ENCODE measurements around the gene MEIS3. TPM values are rescaled to one million over a fixed set of nuclear protein-coding genes. Genes with fewer than 3 reads are reported as not detected.

Gene MEIS3
- total RNA-seq, 1 donor from 2014 or later: 32.2 TPM

DNA sequence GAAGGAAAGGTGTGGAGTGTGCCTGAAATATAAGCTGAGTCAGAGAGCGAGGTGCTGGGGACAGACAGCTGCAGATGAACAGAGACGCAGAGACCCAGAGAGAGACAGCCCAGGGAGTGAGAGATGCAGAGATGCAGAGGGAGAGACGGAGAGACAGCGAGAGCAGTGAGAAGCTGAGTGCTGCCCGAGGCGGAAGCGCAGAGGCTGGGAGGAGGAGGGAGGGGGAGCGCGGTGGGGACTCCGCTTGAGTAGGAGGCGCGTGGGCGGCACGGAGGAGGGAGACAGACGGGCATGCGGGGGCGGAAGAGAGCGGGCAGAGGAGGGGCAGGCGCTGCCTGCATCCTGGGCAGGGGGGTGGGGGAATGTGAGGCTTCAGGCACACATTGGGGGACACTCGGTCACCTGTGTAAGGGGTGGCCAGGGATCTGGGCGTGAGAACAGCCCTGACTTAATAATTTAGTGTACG lies 26.6 kb upstream of the MEIS3 start:
- no peak overlapping the region for H2AFZ ChIP-seq (replicated peaks)
- H3K27me3 ChIP-seq: peaks cover 75% of the 10 kb centered on the region
- H3F3A ChIP-seq (ENCODE audit: low read depth): peaks cover 27% of the 10 kb centered on the region
- no peak overlapping the region for H3K9ac ChIP-seq
- H4K20me1 ChIP-seq (ENCODE audit: low read depth): peaks cover 71% of the 10 kb centered on the region
- TF ChIP-seq CTCF (IDR thresholded peaks at IDR 0.05) (no peak), EZH2 (IDR thresholded peaks at IDR 0.05) (peak; percentile 39), EZH2phosphoT487 (IDR thresholded peaks at IDR 0.05) (no peak)
- Mint-ChIP-seq H3K27ac (no peak overlapping the region), H3K4me1 (peaks cover 18% of the 10 kb centered on the region), H3K36me3 (no peaks in the 10 kb centered on the region), H3K27me3 (ENCODE audit: insufficient read depth, low read depth) (peaks cover 68% of the 10 kb centered on the region), H3K4me3 (peak overlapping the region; percentile 54), H3K9me3 (peaks cover 2% of the 10 kb centered on the region)
- peaks cover 5% of the 10 kb centered on the region for H3K4me1 ChIP-seq
- no peak overlapping the region for H3K27ac ChIP-seq
- H3K9me3 ChIP-seq (ENCODE audit: low read depth): no peaks in the 10 kb centered on the region
- no peaks in the 10 kb centered on the region for H3K36me3 ChIP-seq
- H3K79me2 ChIP-seq (ENCODE audit: low read depth): no peaks in the 10 kb centered on the region
- DNase-seq (ENCODE audit: low spot score): peak; percentile 58
- H3K4me3 ChIP-seq: no peak overlapping the region
- peak overlapping the region; percentile 47 for H3K4me2 ChIP-seq

DNA sequence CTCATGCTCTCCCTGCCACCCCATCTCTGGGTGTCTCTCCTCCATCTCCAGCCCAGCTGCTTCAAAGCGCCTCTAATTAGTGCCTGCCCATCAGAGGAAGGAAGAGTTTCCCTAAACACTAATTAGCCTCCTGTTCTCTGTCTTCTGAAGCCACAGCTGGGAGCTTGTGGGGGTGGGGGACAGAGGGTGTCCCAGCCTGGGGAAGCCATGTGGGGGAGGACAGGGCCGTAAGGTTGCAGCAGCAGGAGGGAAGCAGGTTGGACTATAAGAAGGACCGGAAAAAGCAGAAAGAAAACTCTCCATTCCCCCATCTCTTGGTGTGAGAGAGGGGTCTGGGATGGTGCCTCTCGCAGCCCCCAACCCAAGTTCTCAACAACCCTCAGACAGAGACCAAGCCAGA lies 26.2 kb upstream of the MEIS3 start:
- Histone ChIP-seq H3K4me3 (no peak overlapping the region), H3K27me3 (peaks cover 75% of the 10 kb centered on the region), H3F3A (ENCODE audit: low read depth) (peaks cover 27% of the 10 kb centered on the region), H3K9ac (no peak overlapping the region), H2AFZ (replicated peaks) (no peak overlapping the region), H3K9me3 (ENCODE audit: low read depth) (no peaks in the 10 kb centered on the region), H3K4me1 (peaks cover 5% of the 10 kb centered on the region), H3K79me2 (ENCODE audit: low read depth) (no peaks in the 10 kb centered on the region), H3K36me3 (no peaks in the 10 kb centered on the region), H4K20me1 (ENCODE audit: low read depth) (peaks cover 71% of the 10 kb centered on the region), H3K27ac (no peak overlapping the region), H3K4me2 (peak overlapping the region; percentile 47)
- Mint-ChIP-seq H3K36me3 (no peaks in the 10 kb centered on the region), H3K27me3 (ENCODE audit: insufficient read depth, low read depth) (peaks cover 69% of the 10 kb centered on the region), H3K27ac (no peak overlapping the region), H3K4me1 (peaks cover 18% of the 10 kb centered on the region), H3K9me3 (peaks cover 2% of the 10 kb centered on the region), H3K4me3 (peak overlapping the region; percentile 14)
- no peak for DNase-seq (ENCODE audit: low spot score)
- TF ChIP-seq CTCF (IDR thresholded peaks at IDR 0.05) (no peak), EZH2 (IDR thresholded peaks at IDR 0.05) (no peak), EZH2phosphoT487 (IDR thresholded peaks at IDR 0.05) (no peak)

- H3K27me3 Mint-ChIP-seq (ENCODE audit: insufficient read depth, low read depth): peaks cover 63% of the 10 kb centered on the region
- Histone ChIP-seq H3K4me3 (no peak overlapping the region), H3K9ac (no peak overlapping the region), H3K36me3 (no peaks in the 10 kb centered on the region), H3K27me3 (peaks cover 66% of the 10 kb centered on the region), H2AFZ (replicated peaks) (no peak overlapping the region), H3K4me1 (peaks cover 5% of the 10 kb centered on the region), H3F3A (ENCODE audit: low read depth) (peaks cover 27% of the 10 kb centered on the region), H3K9me3 (ENCODE audit: low read depth) (no peaks in the 10 kb centered on the region), H3K4me2 (no peak overlapping the region), H4K20me1 (ENCODE audit: low read depth) (peaks cover 63% of the 10 kb centered on the region), H3K27ac (no peak overlapping the region), H3K79me2 (ENCODE audit: low read depth) (no peaks in the 10 kb centered on the region)
- H3K4me3 Mint-ChIP-seq: no peak overlapping the region
- H3K36me3 Mint-ChIP-seq: no peaks in the 10 kb centered on the region
- peaks cover 18% of the 10 kb centered on the region for H3K4me1 Mint-ChIP-seq
- no peak overlapping the region for H3K27ac Mint-ChIP-seq
- DNase-seq (ENCODE audit: low spot score): peak; percentile 80
- TF ChIP-seq EZH2phosphoT487 (IDR thresholded peaks at IDR 0.05) (no peak), EZH2 (IDR thresholded peaks at IDR 0.05) (peak; percentile 7)
- peaks cover 2% of the 10 kb centered on the region for H3K9me3 Mint-ChIP-seq
Observed at GRCh38 chr19:47444388-47444821, 25.1 kb upstream of the MEIS3 start.

- H3K4me2 ChIP-seq: no peak overlapping the region
- no peaks in the 10 kb centered on the region for H3K79me2 ChIP-seq (ENCODE audit: low read depth)
- no peak overlapping the region for H3K4me3 Mint-ChIP-seq
- H2AFZ ChIP-seq (replicated peaks): no peak overlapping the region
- H3K9me3 ChIP-seq (ENCODE audit: low read depth): no peaks in the 10 kb centered on the region
- H3K9me3 Mint-ChIP-seq: peaks cover 2% of the 10 kb centered on the region
- no peak for TF ChIP-seq EZH2 (IDR thresholded peaks at IDR 0.05)
- H3K27me3 Mint-ChIP-seq (ENCODE audit: insufficient read depth, low read depth): peaks cover 61% of the 10 kb centered on the region
- peaks cover 5% of the 10 kb centered on the region for H3K4me1 ChIP-seq
- peaks cover 60% of the 10 kb centered on the region for H4K20me1 ChIP-seq (ENCODE audit: low read depth)
- H3K27ac Mint-ChIP-seq: no peak overlapping the region
- peaks cover 18% of the 10 kb centered on the region for H3K4me1 Mint-ChIP-seq
- no peak overlapping the region for H3K4me3 ChIP-seq
- H3K9ac ChIP-seq: no peak overlapping the region
- peaks cover 55% of the 10 kb centered on the region for H3K27me3 ChIP-seq
- no peaks in the 10 kb centered on the region for H3K36me3 ChIP-seq
- H3F3A ChIP-seq (ENCODE audit: low read depth): peaks cover 19% of the 10 kb centered on the region
- DNase-seq (ENCODE audit: low spot score): no peak
- no peak overlapping the region for H3K27ac ChIP-seq
- H3K36me3 Mint-ChIP-seq: no peaks in the 10 kb centered on the region
Observed at GRCh38 chr19:47443331-47443730, 24.0 kb upstream of the MEIS3 start.

All from neural progenitor cell (in vitro differentiated cells).